ENCODE measurements around the gene GTF3C4.

DNA sequence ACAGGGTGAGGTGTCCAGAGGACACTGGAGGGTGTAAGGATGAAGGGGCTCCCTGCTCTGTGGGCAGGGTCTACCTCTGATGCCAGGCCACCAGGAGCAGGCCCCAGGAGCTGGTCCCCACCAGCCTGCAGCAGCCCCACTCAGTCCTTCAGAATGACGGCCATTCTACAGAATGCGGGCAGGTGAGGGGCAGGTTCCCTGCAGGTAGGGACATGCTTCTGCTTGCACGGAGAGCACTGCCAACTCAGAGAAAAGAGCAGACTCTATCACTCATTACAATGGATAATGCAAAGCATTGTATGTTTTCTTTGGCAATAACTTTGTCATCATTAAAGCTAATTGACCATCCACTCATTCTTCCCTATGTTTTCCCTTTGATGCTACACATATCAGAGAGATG is 39.5 kb upstream of the GTF3C4 start:
- TF ChIP-seq, protein P1, sequence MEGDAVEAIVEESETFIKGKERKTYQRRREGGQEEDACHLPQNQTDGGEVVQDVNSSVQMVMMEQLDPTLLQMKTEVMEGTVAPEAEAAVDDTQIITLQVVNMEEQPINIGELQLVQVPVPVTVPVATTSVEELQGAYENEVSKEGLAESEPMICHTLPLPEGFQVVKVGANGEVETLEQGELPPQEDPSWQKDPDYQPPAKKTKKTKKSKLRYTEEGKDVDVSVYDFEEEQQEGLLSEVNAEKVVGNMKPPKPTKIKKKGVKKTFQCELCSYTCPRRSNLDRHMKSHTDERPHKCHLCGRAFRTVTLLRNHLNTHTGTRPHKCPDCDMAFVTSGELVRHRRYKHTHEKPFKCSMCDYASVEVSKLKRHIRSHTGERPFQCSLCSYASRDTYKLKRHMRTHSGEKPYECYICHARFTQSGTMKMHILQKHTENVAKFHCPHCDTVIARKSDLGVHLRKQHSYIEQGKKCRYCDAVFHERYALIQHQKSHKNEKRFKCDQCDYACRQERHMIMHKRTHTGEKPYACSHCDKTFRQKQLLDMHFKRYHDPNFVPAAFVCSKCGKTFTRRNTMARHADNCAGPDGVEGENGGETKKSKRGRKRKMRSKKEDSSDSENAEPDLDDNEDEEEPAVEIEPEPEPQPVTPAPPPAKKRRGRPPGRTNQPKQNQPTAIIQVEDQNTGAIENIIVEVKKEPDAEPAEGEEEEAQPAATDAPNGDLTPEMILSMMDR (conservative IDR thresholded peaks at IDR 0.05; ENCODE audit: low read depth, low read length), result no peak
- TF ChIP-seq EZH2 (IDR thresholded peaks at IDR 0.05; ENCODE audit: borderline replicate concordance, low read depth, low read length, poor library complexity, severe bottlenecking), result no peak

Measured in A673 (cell line).